ENCODE measurements around the gene PPP1R16B.
A peak's percentile ranks its signal among the peaks of the same experiment; 100 is the strongest.
"Not testable (repeated sequence)": the region's sequence is repeated elsewhere in the genome, so short reads cannot be mapped to it uniquely, and the experiment has no call there.

The PPP1R16B gene

GRCh38 chr20:38957915-38958485 lies 152.5 kb downstream of the PPP1R16B start:
- in situ Hi-C loops (cut with MboI; ENCODE audit: low sequenced_read_pairs, unreplicated experiment) = no loop called here
- no peak for TF ChIP-seq CTCF (IDR thresholded peaks at IDR 0.05; ENCODE audit: borderline replicate concordance, control extremely low read depth, extremely low read depth, insufficient read depth, missing control alignments)
- DNase-seq (ENCODE audit: low spot score) = no peak

DNA sequence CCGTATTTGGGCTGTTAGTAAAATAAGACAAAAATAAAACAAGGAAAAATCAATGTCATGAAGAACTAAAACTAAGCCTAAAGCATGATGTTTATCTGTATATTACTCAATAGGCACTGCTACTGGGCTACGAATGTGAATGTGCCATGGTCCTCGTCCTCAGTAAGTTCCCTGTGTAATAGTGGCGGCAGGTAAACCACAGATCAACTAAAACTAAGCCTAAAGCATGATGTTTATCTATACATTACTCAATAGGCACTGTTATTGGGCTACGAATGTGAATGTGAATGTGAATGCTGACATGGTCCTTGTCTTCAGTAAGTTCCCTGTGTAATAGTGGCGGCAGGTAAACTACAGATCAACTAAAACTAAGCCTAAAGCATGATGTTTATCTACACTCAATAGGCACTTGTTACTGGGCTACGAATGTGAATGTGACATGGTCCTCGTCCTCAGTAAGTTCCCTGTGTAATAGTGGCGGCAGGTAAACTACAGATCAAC lies 154.7 kb downstream of the PPP1R16B start:
- in situ Hi-C loops (cut with MboI; ENCODE audit: low sequenced_read_pairs, unreplicated experiment); DNase-seq (ENCODE audit: low spot score): not testable (repeated sequence)

DNA sequence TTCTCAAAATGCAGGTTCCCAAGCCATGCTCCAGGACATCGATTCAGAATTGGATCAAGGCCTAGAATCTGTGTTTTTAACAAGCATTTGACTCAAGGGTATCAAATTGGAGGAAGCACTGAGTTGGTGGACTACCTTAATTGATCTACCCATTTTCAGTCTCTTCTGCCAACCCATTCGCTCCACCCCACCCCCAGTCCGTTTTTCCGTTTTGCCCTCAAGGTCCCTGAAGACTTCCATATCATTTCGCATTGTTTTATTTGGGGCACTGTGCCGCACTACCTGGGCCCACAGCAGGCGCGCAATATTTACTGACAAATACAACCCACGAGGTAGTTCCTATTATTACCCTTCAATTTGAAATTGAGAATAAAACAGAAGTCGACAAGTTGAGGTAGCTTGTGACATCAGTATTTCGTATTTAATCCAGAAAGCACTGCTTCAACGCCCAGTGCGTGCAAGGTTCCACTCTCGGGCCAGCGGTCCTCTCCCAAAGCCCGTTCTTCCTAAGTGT lies 156.1 kb downstream of the PPP1R16B start:
- in situ Hi-C loops (cut with MboI; ENCODE audit: low sequenced_read_pairs, unreplicated experiment) = no loop called here
- no peak for DNase-seq (ENCODE audit: low spot score)
- no peak for TF ChIP-seq CTCF (IDR thresholded peaks at IDR 0.05; ENCODE audit: borderline replicate concordance, control extremely low read depth, extremely low read depth, insufficient read depth, missing control alignments)

DNA sequence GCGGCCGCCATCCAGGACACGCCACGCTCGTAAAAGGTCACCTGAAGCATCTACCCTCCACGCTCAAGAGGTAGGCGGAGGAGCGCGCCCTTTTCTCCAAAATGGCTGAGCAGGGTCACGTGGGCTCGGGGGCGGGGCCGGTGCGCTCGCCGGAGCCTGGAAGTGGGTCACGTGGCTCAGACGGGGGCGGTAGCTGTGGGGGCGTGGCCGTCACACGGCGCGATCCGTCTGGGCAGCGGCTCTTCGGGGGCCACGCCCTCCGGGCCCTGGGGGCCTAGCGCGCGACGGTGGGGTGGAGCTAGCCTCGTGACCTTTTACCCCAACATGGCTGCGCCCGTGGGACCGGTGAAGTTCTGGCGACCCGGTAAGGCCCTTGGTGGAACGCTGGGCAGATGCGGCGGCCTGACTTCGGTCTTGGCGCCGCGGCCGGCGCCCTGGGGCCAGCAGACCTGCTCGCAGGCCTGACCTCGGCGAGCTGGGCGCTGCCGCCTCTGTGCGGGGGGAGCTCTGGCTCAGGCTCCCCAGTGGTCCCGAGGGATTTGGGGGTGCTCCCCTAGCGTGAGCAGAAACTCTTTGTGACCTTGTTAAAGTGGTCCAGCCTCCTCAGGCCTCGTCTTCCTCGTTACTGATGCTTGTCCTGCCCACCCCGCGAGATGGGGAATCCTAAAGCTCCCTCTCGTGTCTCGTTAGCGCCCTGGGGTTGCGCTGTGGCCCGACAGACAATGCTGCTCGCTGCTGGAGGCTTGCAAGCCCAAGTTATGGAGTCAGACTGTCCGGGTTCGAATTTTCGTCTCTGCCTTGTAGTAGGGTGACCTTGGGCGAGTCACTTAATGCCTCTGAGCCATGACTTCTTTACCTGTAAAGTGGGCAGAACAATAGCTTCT lies 156.8 kb downstream of the PPP1R16B start, which contains the start of gene DHX35:
DHX35 (plus strand) TSS at position 301 of the 884 bp plus-strand sequence; CDS start at position 325, 24 bp downstream.
- TF ChIP-seq CTCF (IDR thresholded peaks at IDR 0.05; ENCODE audit: borderline replicate concordance, control extremely low read depth, extremely low read depth, insufficient read depth, missing control alignments) = peak; percentile 34
- in situ Hi-C loops (cut with MboI; ENCODE audit: low sequenced_read_pairs, unreplicated experiment) = no loop called here
- DNase-seq (ENCODE audit: low spot score) = peak; percentile 100

GRCh38 chr20:38962928-38963401 lies 157.5 kb downstream of the PPP1R16B start:
- in situ Hi-C loops (cut with MboI; ENCODE audit: low sequenced_read_pairs, unreplicated experiment) = no loop called here
- no peak for DNase-seq (ENCODE audit: low spot score)
- TF ChIP-seq CTCF (IDR thresholded peaks at IDR 0.05; ENCODE audit: borderline replicate concordance, control extremely low read depth, extremely low read depth, insufficient read depth, missing control alignments) = no peak

- no peak for TF ChIP-seq CTCF (IDR thresholded peaks at IDR 0.05; ENCODE audit: borderline replicate concordance, control extremely low read depth, extremely low read depth, insufficient read depth, missing control alignments)
- in situ Hi-C loops (cut with MboI; ENCODE audit: low sequenced_read_pairs, unreplicated experiment) = no loop called here
- DNase-seq (ENCODE audit: low spot score) = no peak
Measured at GRCh38 chr20:38963745-38964144, 158.2 kb downstream of the PPP1R16B start.
